ENCODE measurements around the gene SLC4A5.

Gene SLC4A5

GRCh38 chr2:74293191-74293991 is 49.8 kb downstream of the SLC4A5 start:
- Histone ChIP-seq H3K36me3 (ENCODE audit: insufficient read depth, low read length) (no peaks in the 10 kb centered on the region), H3K4me1 (ENCODE audit: insufficient read depth, low read length) (peaks cover 3% of the 10 kb centered on the region), H3K4me3 (ENCODE audit: low read length) (no peak overlapping the region), H3K27me3 (ENCODE audit: insufficient read depth, low read length) (peaks cover 72% of the 10 kb centered on the region), H2AFZ (ENCODE audit: low read depth, low read length) (no peak overlapping the region), H3K9me3 (ENCODE audit: low read length) (peaks cover 13% of the 10 kb centered on the region)

- H3K4me3 ChIP-seq (ENCODE audit: low read length), result no peak overlapping the region
- H3K4me1 ChIP-seq (ENCODE audit: insufficient read depth, low read length), result peaks cover 3% of the 10 kb centered on the region
- H2AFZ ChIP-seq (ENCODE audit: low read depth, low read length), result no peak overlapping the region
- no peaks in the 10 kb centered on the region for H3K36me3 ChIP-seq (ENCODE audit: insufficient read depth, low read length)
- peaks cover 72% of the 10 kb centered on the region for H3K27me3 ChIP-seq (ENCODE audit: insufficient read depth, low read length)
- H3K9me3 ChIP-seq (ENCODE audit: low read length), result peaks cover 8% of the 10 kb centered on the region
These were observed 50.5 kb downstream of the SLC4A5 start for GRCh38 chr2:74292751-74293150.

GRCh38 chr2:74291886-74292621 is 51.2 kb downstream of the SLC4A5 start:
- H3K36me3 ChIP-seq (ENCODE audit: insufficient read depth, low read length), result no peaks in the 10 kb centered on the region
- H3K27me3 ChIP-seq (ENCODE audit: insufficient read depth, low read length), result peaks cover 72% of the 10 kb centered on the region
- H3K4me1 ChIP-seq (ENCODE audit: insufficient read depth, low read length), result peaks cover 3% of the 10 kb centered on the region
- H2AFZ ChIP-seq (ENCODE audit: low read depth, low read length), result no peak overlapping the region
- H3K9me3 ChIP-seq (ENCODE audit: low read length), result peaks cover 10% of the 10 kb centered on the region
- H3K4me3 ChIP-seq (ENCODE audit: low read length), result no peak overlapping the region

GRCh38 chr2:74291218-74291544 is 52.0 kb downstream of the SLC4A5 start:
- Histone ChIP-seq H3K27me3 (ENCODE audit: insufficient read depth, low read length) (peaks cover 75% of the 10 kb centered on the region), H3K4me1 (ENCODE audit: insufficient read depth, low read length) (peaks cover 3% of the 10 kb centered on the region), H3K9me3 (ENCODE audit: low read length) (peaks cover 15% of the 10 kb centered on the region), H3K4me3 (ENCODE audit: low read length) (no peak overlapping the region), H3K36me3 (ENCODE audit: insufficient read depth, low read length) (no peaks in the 10 kb centered on the region), H2AFZ (ENCODE audit: low read depth, low read length) (no peak overlapping the region)

- H3K27me3 ChIP-seq (ENCODE audit: insufficient read depth, low read length), result peaks cover 75% of the 10 kb centered on the region
- peaks cover 3% of the 10 kb centered on the region for H3K4me1 ChIP-seq (ENCODE audit: insufficient read depth, low read length)
- no peak overlapping the region for H2AFZ ChIP-seq (ENCODE audit: low read depth, low read length)
- no peaks in the 10 kb centered on the region for H3K36me3 ChIP-seq (ENCODE audit: insufficient read depth, low read length)
- no peak overlapping the region for H3K4me3 ChIP-seq (ENCODE audit: low read length)
- H3K9me3 ChIP-seq (ENCODE audit: low read length), result peaks cover 19% of the 10 kb centered on the region
These were observed 52.6 kb downstream of the SLC4A5 start for GRCh38 chr2:74290466-74291217.

- peaks cover 3% of the 10 kb centered on the region for H3K4me1 ChIP-seq (ENCODE audit: insufficient read depth, low read length)
- no peak overlapping the region for H2AFZ ChIP-seq (ENCODE audit: low read depth, low read length)
- H3K36me3 ChIP-seq (ENCODE audit: insufficient read depth, low read length), result no peaks in the 10 kb centered on the region
- no peak overlapping the region for H3K4me3 ChIP-seq (ENCODE audit: low read length)
- peaks cover 76% of the 10 kb centered on the region for H3K27me3 ChIP-seq (ENCODE audit: insufficient read depth, low read length)
- peaks cover 24% of the 10 kb centered on the region for H3K9me3 ChIP-seq (ENCODE audit: low read length)
These were observed 53.1 kb downstream of the SLC4A5 start for GRCh38 chr2:74290066-74290465.

- no peak overlapping the region for H3K4me3 ChIP-seq (ENCODE audit: low read length)
- no peak overlapping the region for H2AFZ ChIP-seq (ENCODE audit: low read depth, low read length)
- H3K27me3 ChIP-seq (ENCODE audit: insufficient read depth, low read length), result peaks cover 82% of the 10 kb centered on the region
- H3K4me1 ChIP-seq (ENCODE audit: insufficient read depth, low read length), result no peaks in the 10 kb centered on the region
- H3K9me3 ChIP-seq (ENCODE audit: low read length), result peaks cover 27% of the 10 kb centered on the region
- H3K36me3 ChIP-seq (ENCODE audit: insufficient read depth, low read length), result no peaks in the 10 kb centered on the region
These were observed 56.5 kb downstream of the SLC4A5 start for GRCh38 chr2:74286725-74287124.

- Histone ChIP-seq H3K9me3 (ENCODE audit: low read length) (peaks cover 20% of the 10 kb centered on the region), H3K4me3 (ENCODE audit: low read length) (no peak overlapping the region), H3K27me3 (ENCODE audit: insufficient read depth, low read length) (peaks cover 82% of the 10 kb centered on the region), H2AFZ (ENCODE audit: low read depth, low read length) (no peak overlapping the region), H3K36me3 (ENCODE audit: insufficient read depth, low read length) (no peaks in the 10 kb centered on the region), H3K4me1 (ENCODE audit: insufficient read depth, low read length) (no peaks in the 10 kb centered on the region)
These were observed 61.9 kb downstream of the SLC4A5 start for GRCh38 chr2:74281141-74281975.

- Histone ChIP-seq H3K27me3 (ENCODE audit: insufficient read depth, low read length) (peaks cover 87% of the 10 kb centered on the region), H3K36me3 (ENCODE audit: insufficient read depth, low read length) (no peaks in the 10 kb centered on the region), H3K4me1 (ENCODE audit: insufficient read depth, low read length) (no peaks in the 10 kb centered on the region), H3K9me3 (ENCODE audit: low read length) (peaks cover 5% of the 10 kb centered on the region), H3K4me3 (ENCODE audit: low read length) (no peak overlapping the region), H2AFZ (ENCODE audit: low read depth, low read length) (no peak overlapping the region)
These were observed 64.5 kb downstream of the SLC4A5 start for GRCh38 chr2:74278694-74279093.

GRCh38 chr2:74278176-74278575 is 65.0 kb downstream of the SLC4A5 start:
- no peak overlapping the region for H2AFZ ChIP-seq (ENCODE audit: low read depth, low read length)
- no peaks in the 10 kb centered on the region for H3K4me1 ChIP-seq (ENCODE audit: insufficient read depth, low read length)
- H3K9me3 ChIP-seq (ENCODE audit: low read length), result peaks cover 5% of the 10 kb centered on the region
- H3K27me3 ChIP-seq (ENCODE audit: insufficient read depth, low read length), result peaks cover 87% of the 10 kb centered on the region
- H3K36me3 ChIP-seq (ENCODE audit: insufficient read depth, low read length), result no peaks in the 10 kb centered on the region
- no peak overlapping the region for H3K4me3 ChIP-seq (ENCODE audit: low read length)

- Histone ChIP-seq H2AFZ (ENCODE audit: low read depth, low read length) (no peak overlapping the region), H3K27me3 (ENCODE audit: insufficient read depth, low read length) (peaks cover 82% of the 10 kb centered on the region), H3K4me1 (ENCODE audit: insufficient read depth, low read length) (no peaks in the 10 kb centered on the region), H3K36me3 (ENCODE audit: insufficient read depth, low read length) (no peaks in the 10 kb centered on the region), H3K4me3 (ENCODE audit: low read length) (no peak overlapping the region), H3K9me3 (ENCODE audit: low read length) (peaks cover 5% of the 10 kb centered on the region)
These were observed 68.0 kb downstream of the SLC4A5 start for GRCh38 chr2:74275228-74275627.

- H3K27me3 ChIP-seq (ENCODE audit: insufficient read depth, low read length), result peaks cover 51% of the 10 kb centered on the region
- no peak overlapping the region for H2AFZ ChIP-seq (ENCODE audit: low read depth, low read length)
- H3K4me3 ChIP-seq (ENCODE audit: low read length), result no peak overlapping the region
- no peaks in the 10 kb centered on the region for H3K9me3 ChIP-seq (ENCODE audit: low read length)
- H3K36me3 ChIP-seq (ENCODE audit: insufficient read depth, low read length), result no peaks in the 10 kb centered on the region
- no peaks in the 10 kb centered on the region for H3K4me1 ChIP-seq (ENCODE audit: insufficient read depth, low read length)
These were observed 73.5 kb downstream of the SLC4A5 start for GRCh38 chr2:74269667-74270066.
